Measurements from ENCODE around the gene CDK5. TPM values are rescaled to one million over a fixed set of nuclear protein-coding genes. Genes with fewer than 3 reads are reported as not detected.
A peak's percentile ranks its signal among the peaks of the same experiment; 100 is the strongest.

The CDK5 gene
- total RNA-seq, 3 donors from 2014 or later, result 8.3 to 12.4 (median 11.7) TPM

DNA sequence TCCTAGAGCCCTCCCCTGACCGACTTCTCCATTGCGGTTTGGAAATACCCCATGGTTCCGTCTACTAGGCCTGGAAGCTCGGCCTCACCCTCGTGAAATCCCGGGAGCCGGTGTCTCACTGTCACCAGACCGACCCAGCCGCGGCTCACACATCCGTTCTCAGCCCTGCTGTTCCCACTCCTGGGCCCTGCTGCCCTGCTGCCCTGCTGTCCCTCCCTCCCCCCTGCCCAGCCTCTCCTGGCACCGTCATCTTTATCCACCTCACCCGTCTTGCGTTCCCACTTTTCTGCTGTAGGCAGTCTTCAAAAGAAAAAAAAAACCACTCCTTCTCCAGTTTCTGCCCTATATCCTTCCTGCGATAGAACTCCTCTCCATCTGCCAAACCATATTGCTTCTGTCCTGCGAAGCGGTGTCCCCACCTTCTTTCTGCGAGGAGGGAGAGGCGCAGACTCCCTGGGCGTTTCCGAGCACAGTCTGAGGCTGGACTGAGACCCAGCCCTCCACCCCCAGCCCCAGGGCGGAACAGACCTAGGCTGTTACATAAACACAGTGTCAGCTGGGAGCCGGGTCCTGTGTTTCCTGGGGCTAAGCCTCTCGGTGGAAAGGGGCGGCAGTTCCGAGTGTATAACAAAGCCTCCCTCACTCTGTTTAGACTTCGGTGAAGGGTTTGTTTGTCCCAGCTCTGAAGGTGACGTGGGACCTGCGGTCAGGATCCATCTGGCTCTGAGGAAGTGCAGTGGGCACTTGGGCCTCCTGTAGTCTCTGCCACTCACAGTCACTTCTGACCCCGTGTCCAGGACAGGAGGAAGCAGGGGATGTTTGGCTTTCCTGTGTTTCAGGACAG is 31.4 kb upstream of the CDK5 start:
- Histone ChIP-seq H3K4me3 (no peak overlapping the region), H3K4me1 (ENCODE audit: low read depth) (peaks cover 27% of the 10 kb centered on the region), H3K36me3 (ENCODE audit: low read depth) (no peaks in the 10 kb centered on the region), H3K9me3 (no peaks in the 10 kb centered on the region)
- peak; percentile 56 to 84 (median 58) for DNase-seq
- TF ChIP-seq, protein P1, sequence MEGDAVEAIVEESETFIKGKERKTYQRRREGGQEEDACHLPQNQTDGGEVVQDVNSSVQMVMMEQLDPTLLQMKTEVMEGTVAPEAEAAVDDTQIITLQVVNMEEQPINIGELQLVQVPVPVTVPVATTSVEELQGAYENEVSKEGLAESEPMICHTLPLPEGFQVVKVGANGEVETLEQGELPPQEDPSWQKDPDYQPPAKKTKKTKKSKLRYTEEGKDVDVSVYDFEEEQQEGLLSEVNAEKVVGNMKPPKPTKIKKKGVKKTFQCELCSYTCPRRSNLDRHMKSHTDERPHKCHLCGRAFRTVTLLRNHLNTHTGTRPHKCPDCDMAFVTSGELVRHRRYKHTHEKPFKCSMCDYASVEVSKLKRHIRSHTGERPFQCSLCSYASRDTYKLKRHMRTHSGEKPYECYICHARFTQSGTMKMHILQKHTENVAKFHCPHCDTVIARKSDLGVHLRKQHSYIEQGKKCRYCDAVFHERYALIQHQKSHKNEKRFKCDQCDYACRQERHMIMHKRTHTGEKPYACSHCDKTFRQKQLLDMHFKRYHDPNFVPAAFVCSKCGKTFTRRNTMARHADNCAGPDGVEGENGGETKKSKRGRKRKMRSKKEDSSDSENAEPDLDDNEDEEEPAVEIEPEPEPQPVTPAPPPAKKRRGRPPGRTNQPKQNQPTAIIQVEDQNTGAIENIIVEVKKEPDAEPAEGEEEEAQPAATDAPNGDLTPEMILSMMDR (IDR thresholded peaks at IDR 0.05), result no peak
- intact Hi-C loops (cut with DNase I, micrococcal nuclease), result no loop called here
- peak; percentile 1 for ATAC-seq

DNA sequence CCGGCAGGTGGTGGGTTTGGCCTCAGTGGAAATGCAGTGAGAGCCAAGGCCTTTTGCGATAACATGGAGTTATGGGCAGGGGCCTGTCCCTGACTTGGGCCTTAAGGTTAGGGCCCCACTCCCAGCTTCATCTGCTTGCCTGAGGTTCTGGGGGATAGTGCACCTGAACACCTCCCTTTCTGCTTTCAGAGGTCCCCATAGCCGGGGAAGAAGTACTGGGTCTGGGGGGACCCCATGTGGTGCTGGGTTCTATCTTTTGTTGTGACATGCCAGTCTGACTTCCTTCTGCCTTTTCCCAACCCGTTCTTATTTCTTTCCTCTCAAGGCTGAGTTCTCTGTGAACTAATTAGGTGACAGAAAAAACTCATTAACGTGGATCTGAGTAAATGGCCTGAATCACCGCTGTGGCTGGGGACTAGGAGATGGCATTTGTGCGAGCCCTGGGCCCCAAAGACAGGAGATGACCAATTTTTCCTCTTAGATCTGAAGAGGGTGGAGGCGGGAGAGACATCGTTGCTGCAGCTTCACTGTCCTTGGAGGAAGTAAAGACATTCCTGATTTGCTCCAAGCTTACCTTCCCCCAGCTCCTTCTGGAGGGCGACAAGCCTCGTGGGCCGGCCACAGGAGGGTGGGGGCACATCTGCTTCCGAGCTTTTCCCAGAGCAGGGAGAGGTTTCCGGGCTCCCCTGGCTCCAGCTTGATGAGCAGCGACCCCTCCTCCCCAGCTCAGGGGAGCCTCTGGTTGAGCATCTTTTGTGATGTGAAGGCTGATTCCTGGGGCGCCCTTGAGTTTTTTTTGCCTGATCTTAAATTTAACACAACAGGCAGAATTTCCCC is 30.5 kb upstream of the CDK5 start:
- intact Hi-C loops (cut with DNase I, micrococcal nuclease), result no loop called here
- TF ChIP-seq, protein P1 (IDR thresholded peaks at IDR 0.05), result no peak

DNA sequence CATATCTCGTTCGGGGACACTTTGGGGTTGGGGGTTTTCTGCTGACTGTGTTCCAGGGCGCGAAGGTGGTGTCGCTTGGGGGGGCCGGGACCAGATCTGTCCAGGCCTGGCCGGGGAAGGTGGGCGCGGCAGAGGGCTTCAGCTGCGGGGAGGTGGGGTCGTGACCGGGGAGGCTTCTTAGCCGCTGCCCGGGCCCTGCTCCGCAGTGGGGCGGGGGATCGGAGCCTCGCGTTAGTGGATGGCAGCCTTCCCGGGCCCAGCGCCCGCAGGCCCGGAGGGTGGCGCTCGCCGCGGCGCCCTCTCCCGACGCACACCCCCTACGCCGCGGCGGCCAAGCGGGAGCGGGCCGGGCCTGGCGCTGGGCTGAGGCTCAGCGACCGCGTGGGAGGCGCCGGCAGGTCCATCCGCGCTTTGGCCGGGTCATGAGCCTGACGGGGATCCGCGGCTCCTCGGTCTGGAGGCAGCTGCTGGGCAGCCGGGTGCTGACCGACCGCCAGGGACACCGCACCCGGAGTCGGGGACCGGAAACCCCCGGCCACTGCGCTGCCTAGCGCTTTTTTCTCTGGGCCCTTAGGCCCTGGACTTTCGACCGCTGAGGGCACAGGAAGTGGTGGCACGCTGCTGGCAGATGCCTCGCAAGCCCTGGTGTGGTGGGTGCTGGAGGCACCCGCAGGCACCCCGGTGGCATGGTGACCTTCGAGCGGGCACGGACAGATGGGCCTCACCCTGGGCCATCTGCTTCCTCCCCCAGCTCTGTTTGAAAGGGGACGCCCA is 29.7 kb upstream of the CDK5 start:
- DNase-seq, result peak; percentile 62 to 81 (median 79)
- intact Hi-C loops (cut with DNase I, micrococcal nuclease), result no loop called here
- H3K4me1 ChIP-seq (ENCODE audit: low read depth), result peaks cover 29% of the 10 kb centered on the region

More for the DNA sequence above, 30.5 kb upstream of the CDK5 start:
- Histone ChIP-seq H3K36me3 (ENCODE audit: low read depth) (no peaks in the 10 kb centered on the region), H3K4me3 (no peak overlapping the region), H3K4me1 (ENCODE audit: low read depth) (peaks cover 27% of the 10 kb centered on the region), H3K9me3 (no peaks in the 10 kb centered on the region)
- peak in 1 of 3 donors; percentile 41 for DNase-seq
- no peak for ATAC-seq

DNA sequence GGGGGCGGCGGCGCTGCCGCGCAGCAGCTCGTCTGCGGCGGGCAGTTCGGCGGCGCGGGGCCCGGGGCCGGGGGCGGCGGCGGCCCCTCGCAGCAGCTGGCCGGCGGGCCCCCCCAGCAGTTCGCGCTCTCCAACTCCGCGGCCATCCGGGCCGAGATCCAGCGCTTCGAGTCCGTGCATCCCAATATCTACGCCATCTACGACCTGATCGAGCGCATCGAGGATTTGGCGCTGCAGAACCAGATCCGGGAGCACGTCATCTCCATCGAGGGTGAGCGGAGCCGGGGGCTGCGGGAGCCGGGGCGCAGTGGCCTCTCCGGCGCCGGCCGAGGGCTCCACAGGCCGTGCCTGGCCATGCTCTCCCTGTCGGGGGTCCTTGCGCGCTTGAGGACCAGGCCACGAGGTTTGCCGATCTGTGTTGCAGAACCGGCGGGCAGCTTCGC is 29.1 kb upstream of the CDK5 start:
- H3K4me1 ChIP-seq (ENCODE audit: low read depth), result peaks cover 35% of the 10 kb centered on the region
- H3K9me3 ChIP-seq, result no peaks in the 10 kb centered on the region
- ATAC-seq (no peak), DNase-seq (peak in 1 of 3 donors; percentile 38)
- H3K36me3 ChIP-seq (ENCODE audit: low read depth), result no peaks in the 10 kb centered on the region
- peak overlapping the region; percentile 32 for H3K4me3 ChIP-seq
- TF ChIP-seq, protein P1 (IDR thresholded peaks at IDR 0.05), result no peak
- intact Hi-C loops (cut with DNase I, micrococcal nuclease), result no loop called here

More for the DNA sequence above, 29.7 kb upstream of the CDK5 start:
- TF ChIP-seq, protein P1 (IDR thresholded peaks at IDR 0.05), result peak; percentile 24
- peak; percentile 64 for ATAC-seq
- Histone ChIP-seq H3K36me3 (ENCODE audit: low read depth) (no peaks in the 10 kb centered on the region), H3K9me3 (no peaks in the 10 kb centered on the region), H3K4me3 (peak overlapping the region; percentile 32)
